IPS-NIHi11 (cell line): ENCODE measurements around the gene LGALS16.
"Not testable (repeated sequence)": the region's sequence is repeated elsewhere in the genome, so short reads cannot be mapped to it uniquely, and the experiment has no call there.

Experiments
- DNase-seq: peaks from one replicate; pipeline ENCODE4 v3.0.0; 2012; ENCODE audit warnings: mixed read lengths, low spot score

LGALS16 gene

GRCh38 chr19:39677961-39678889 lies 22.5 kb downstream of the LGALS16 start:
- DNase-seq: no peak

- DNase-seq: no peak
These were observed 23.5 kb downstream of the LGALS16 start for GRCh38 chr19:39679056-39679790.

- no peak for DNase-seq
These were observed 24.1 kb downstream of the LGALS16 start for GRCh38 chr19:39679791-39680168.

GRCh38 chr19:39680593-39680992 lies 24.9 kb downstream of the LGALS16 start:
- no peak for DNase-seq

GRCh38 chr19:39681416-39681815 lies 25.7 kb downstream of the LGALS16 start:
- DNase-seq: no peak

- no peak for DNase-seq
These were observed 28.6 kb downstream of the LGALS16 start for GRCh38 chr19:39684267-39684666.

- DNase-seq: no peak
These were observed 31.0 kb downstream of the LGALS16 start for GRCh38 chr19:39686739-39687138.

- not testable (repeated sequence) for DNase-seq
These were observed 32.9 kb downstream of the LGALS16 start for GRCh38 chr19:39688637-39689036.

- no peak for DNase-seq
These were observed 36.5 kb downstream of the LGALS16 start for GRCh38 chr19:39692166-39692565.

- DNase-seq: no peak
These were observed 37.1 kb downstream of the LGALS16 start for GRCh38 chr19:39692822-39693221.

- DNase-seq: no peak
These were observed 40.0 kb downstream of the LGALS16 start for GRCh38 chr19:39695759-39696158.

GRCh38 chr19:39696387-39696786 lies 40.7 kb downstream of the LGALS16 start:
- DNase-seq: no peak

- DNase-seq: no peak
These were observed 42.8 kb downstream of the LGALS16 start for GRCh38 chr19:39698535-39698934.

GRCh38 chr19:39701291-39701690 lies 45.6 kb downstream of the LGALS16 start:
- DNase-seq: no peak

- no peak for DNase-seq
These were observed 48.7 kb downstream of the LGALS16 start, which contains the start of gene LGALS14 for GRCh38 chr19:39704181-39705044. LGALS14 (plus strand) TSS chr19:39704481; CDS start chr19:39704529, 48 bp downstream.

- DNase-seq: no peak
These were observed 50.0 kb downstream of the LGALS16 start for GRCh38 chr19:39705578-39706188.

GRCh38 chr19:39708594-39708993 lies 52.9 kb downstream of the LGALS16 start:
- no peak for DNase-seq

GRCh38 chr19:39709026-39709872 lies 53.5 kb downstream of the LGALS16 start:
- DNase-seq: no peak
